Naive thymus-derived CD4-positive, alpha-beta T cell (primary cell): Measurements from ENCODE around the gene OGDH. TPM values are rescaled to one million over a fixed set of nuclear protein-coding genes. Genes with fewer than 3 reads are reported as not detected.
A peak's percentile ranks its signal among the peaks of the same experiment; 100 is the strongest.

ENCODE experiments used
- ATAC-seq: fragments of 150-1000 bp; cut with Tn5 transposase; 2 replicates; pipeline ENCODE4 v1.10.0; 2021; ENCODE audit warnings: mild to moderate bottlenecking, moderate library complexity
- CTCF ChIA-PET: fragments of 350-600 bp; sonication (Branson Sonifier 250); formaldehyde crosslinking; loops from one replicate; lab custom pipeline; 2021; ENCODE audit warnings: antibody characterized with exemption; lab: Charles Lee
- POLR2A ChIA-PET: fragments of 350-600 bp; sonication (Branson Sonifier 250); formaldehyde crosslinking; loops from one replicate; lab custom pipeline; 2021; ENCODE audit warnings: antibody characterized with exemption, inconsistent platforms; lab: Charles Lee
- DNase-seq, 9 donors: peaks; one replicate each; pipeline versions ENCODE4 v3.0.0 to v3.0.0-alpha.2; 2020 to 2022; ENCODE audit warnings: mixed read lengths in 1 of 9
- H3K27ac ChIP-seq: one replicate; pipeline ENCODE4 v1.7.0; 2013; ENCODE audit warnings: mild to moderate bottlenecking, low read depth, low read length, moderate library complexity
- H3K27me3 ChIP-seq, 2 donors: one replicate each; pipeline ENCODE4 v1.7.0; 2013; ENCODE audit warnings: low read length in 2 of 2, mild to moderate bottlenecking in 2 of 2, moderate library complexity in 2 of 2; ENCODE audit not compliant: control insufficient read depth in 2 of 2, insufficient read depth in 2 of 2
- H3K36me3 ChIP-seq, 3 experiments: 1 replicate in 2 of 3; 2 replicates in 1 of 3; pipeline ENCODE4 v1.7.0; 2013; ENCODE audit warnings: low read length in 3 of 3, mild to moderate bottlenecking in 3 of 3, moderate library complexity in 1 of 3; ENCODE audit not compliant: insufficient read depth in 3 of 3, control insufficient read depth in 2 of 3
- H3K4me1 ChIP-seq, 2 donors: one replicate each; pipeline ENCODE4 v1.7.0; 2013; ENCODE audit warnings: low read length in 2 of 2, mild to moderate bottlenecking in 2 of 2, moderate library complexity in 1 of 2; ENCODE audit not compliant: control insufficient read depth in 2 of 2, insufficient read depth in 2 of 2
- H3K4me3 ChIP-seq: 2 replicates; pipeline ENCODE4 v1.7.0; 2013; ENCODE audit warnings: mild to moderate bottlenecking, low read length
- H3K9me3 ChIP-seq, 3 experiments: 1 replicate in 2 of 3; 2 replicates in 1 of 3; pipeline ENCODE4 v1.7.0; 2013; ENCODE audit warnings: low read length in 3 of 3; ENCODE audit not compliant: control insufficient read depth in 2 of 3
- H3K27ac Mint-ChIP-seq, 9 donors: one replicate each; pipeline ENCODE4 v1.8.0; 2020 to 2022; ENCODE audit warnings: mixed read lengths in 9 of 9, mild to moderate bottlenecking in 8 of 9, moderate library complexity in 5 of 9, inconsistent platforms in 2 of 9
- H3K27me3 Mint-ChIP-seq, 5 donors: one replicate each; pipeline ENCODE4 v1.8.0; 2021 to 2022; ENCODE audit warnings: mixed read lengths in 5 of 5, mild to moderate bottlenecking in 1 of 5
- H3K36me3 Mint-ChIP-seq, 5 donors: one replicate each; pipeline ENCODE4 v1.8.0; 2020 to 2022; ENCODE audit warnings: mixed read lengths in 5 of 5, mild to moderate bottlenecking in 3 of 5, inconsistent platforms in 1 of 5
- H3K4me1 Mint-ChIP-seq, 7 donors: one replicate each; pipeline ENCODE4 v1.8.0; 2020 to 2022; ENCODE audit warnings: mixed read lengths in 7 of 7, mild to moderate bottlenecking in 3 of 7, inconsistent platforms in 1 of 7
- H3K4me3 Mint-ChIP-seq, 10 donors: one replicate each; pipeline ENCODE4 v1.8.0; 2020 to 2022; ENCODE audit warnings: mild to moderate bottlenecking in 10 of 10, mixed read lengths in 10 of 10, moderate library complexity in 6 of 10, inconsistent platforms in 2 of 10
- H3K9me3 Mint-ChIP-seq, 11 donors: one replicate each; pipeline ENCODE4 v1.8.0; 2020 to 2022; ENCODE audit warnings: mixed read lengths in 11 of 11, mild to moderate bottlenecking in 4 of 11, inconsistent platforms in 1 of 11, moderate library complexity in 1 of 11
- intact Hi-C, 2 donors: fragments of 100-400 bp; cut with micrococcal nuclease; formaldehyde crosslinking; loops; one replicate each; pipeline ENCODE4 v1.15.1; 2023
- polyA plus RNA-seq, 2 donors: library from polyadenylated mRNA; unstranded; fragments of 300-500 nt; fragmentation: Illumina TruSeq; gene quantifications; one replicate each; pipeline ENCODE4 v1.2.3, GENCODE V29; 2021
- total RNA-seq, 6 experiments: library from RNA in 5 of 6; stranded (reverse) in 5 of 6; gene quantifications; 1 replicate in 5 of 6; 2 replicates in 1 of 6; pipeline ENCODE4 v1.2.3 and lab custom pipeline; 2021 to 2026

OGDH gene
- total and polyA plus RNA-seq, 7 experiments from 2014 or later: 20.3 to 122 (median 64.2) TPM

DNA sequence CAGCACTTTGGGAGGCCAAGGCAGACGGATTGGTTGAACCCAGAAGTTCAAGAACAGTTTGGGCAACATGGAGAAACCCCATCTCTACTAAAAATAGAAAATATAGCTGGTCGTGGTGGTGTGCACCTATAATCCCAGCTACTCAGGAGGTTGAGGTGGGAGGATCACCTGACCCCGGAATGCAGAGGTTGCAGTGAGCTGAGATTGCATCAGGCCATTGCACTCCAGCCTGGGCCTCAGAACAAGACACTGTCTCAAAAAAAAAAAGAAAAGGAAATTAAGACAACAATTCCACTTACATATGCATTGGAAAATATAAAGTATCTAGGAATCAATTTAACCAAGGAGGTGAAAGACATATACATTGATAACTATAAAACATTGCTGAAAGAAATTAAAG lies 7.2 kb upstream of the OGDH start:
- ChIA-PET CTCF (no interaction called here), POLR2A (interaction anchor here (0.7 kb wide), 1 partner anchor 16 kb away, joined by 3 read pairs; no protein-coding TSS in a partner anchor)
- no peak for DNase-seq
- peak overlapping the region in 1 of 9 donors; percentile 45 for H3K27ac Mint-ChIP-seq
- intact Hi-C loops: no loop called here
- H3K27ac ChIP-seq: no peak overlapping the region
- H3K4me3 ChIP-seq: no peak overlapping the region
- H3K4me3 Mint-ChIP-seq: no peak overlapping the region
- H3K4me1 ChIP-seq: no peaks in the 10 kb centered on the region
- H3K27me3 Mint-ChIP-seq: peaks cover 0 to 37% (median 0%) of the 10 kb centered on the region in 5 donors
- no peaks in the 10 kb centered on the region for H3K36me3 Mint-ChIP-seq
- H3K4me1 Mint-ChIP-seq: no peaks in the 10 kb centered on the region
- H3K9me3 ChIP-seq: no peaks in the 10 kb centered on the region
- no peaks in the 10 kb centered on the region for H3K27me3 ChIP-seq
- no peaks in the 10 kb centered on the region for H3K9me3 Mint-ChIP-seq
- H3K36me3 ChIP-seq: no peaks in the 10 kb centered on the region
- no peak for ATAC-seq

DNA sequence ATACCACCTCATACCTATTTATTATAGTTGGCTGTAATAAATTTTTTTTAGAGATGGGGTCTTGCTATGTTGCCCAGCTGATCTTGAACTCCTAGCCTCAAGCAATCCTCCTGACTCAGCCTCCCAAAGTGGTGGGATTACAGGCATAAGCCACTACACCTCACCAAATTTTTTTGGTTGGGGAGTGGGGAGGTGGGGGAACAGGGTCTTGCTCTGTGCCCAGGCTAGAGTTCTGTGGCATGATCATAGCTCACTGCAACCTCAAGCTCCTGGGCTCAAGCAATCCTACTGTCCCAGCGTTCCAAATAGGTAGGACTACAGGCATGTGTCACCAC lies 3.9 kb upstream of the OGDH start:
- intact Hi-C loops: no loop called here
- H3K4me1 ChIP-seq: peaks cover 4 to 11% of the 10 kb centered on the region in 2 donors
- DNase-seq (no peak), ATAC-seq (no peak)
- no peaks in the 10 kb centered on the region for H3K27me3 ChIP-seq
- POLR2A ChIA-PET: interaction anchor here (0.6 to 0.7 kb wide), 3 partner anchors 11 to 478 kb away, joined by 3 read pairs; no protein-coding TSS in a partner anchor
- CTCF ChIA-PET: interaction anchor here (0.9 to 1.2 kb wide), 2 partner anchors 11 to 20 kb away, joined by 3 to 7 read pairs; no protein-coding TSS in a partner anchor
- Mint-ChIP-seq H3K36me3 (peaks cover 0 to 6% (median 0%) of the 10 kb centered on the region in 5 donors), H3K27ac (no peak overlapping the region), H3K4me3 (no peak overlapping the region), H3K4me1 (peaks cover 0 to 21% (median 14%) of the 10 kb centered on the region in 7 donors), H3K27me3 (peaks cover 0 to 37% (median 0%) of the 10 kb centered on the region in 5 donors), H3K9me3 (peaks cover 0 to 6% (median 0%) of the 10 kb centered on the region in 11 donors)
- no peaks in the 10 kb centered on the region for H3K9me3 ChIP-seq
- H3K27ac ChIP-seq: no peak overlapping the region
- H3K36me3 ChIP-seq: no peaks in the 10 kb centered on the region
- H3K4me3 ChIP-seq: no peak overlapping the region

GRCh38 chr7:44603193-44603592 lies 3.2 kb upstream of the OGDH start:
- Mint-ChIP-seq H3K27me3 (peaks cover 0 to 37% (median 0%) of the 10 kb centered on the region in 5 donors), H3K9me3 (peaks cover 0 to 6% (median 0%) of the 10 kb centered on the region in 11 donors), H3K4me1 (peaks cover 0 to 25% (median 19%) of the 10 kb centered on the region in 7 donors), H3K36me3 (peaks cover 0 to 7% (median 0%) of the 10 kb centered on the region in 5 donors), H3K4me3 (no peak overlapping the region), H3K27ac (no peak overlapping the region)
- no peaks in the 10 kb centered on the region for H3K36me3 ChIP-seq
- no peaks in the 10 kb centered on the region for H3K9me3 ChIP-seq
- CTCF ChIA-PET: interaction anchor here (0.6 to 1.2 kb wide), 2 partner anchors 12 to 227 kb away, joined by 3 to 7 read pairs; no protein-coding TSS in a partner anchor
- DNase-seq: no peak
- intact Hi-C loops: no loop called here
- peaks cover 4 to 17% of the 10 kb centered on the region in 2 donors for H3K4me1 ChIP-seq
- no peak for ATAC-seq
- no peaks in the 10 kb centered on the region for H3K27me3 ChIP-seq
- H3K4me3 ChIP-seq: no peak overlapping the region
- POLR2A ChIA-PET: no interaction called here
- H3K27ac ChIP-seq: no peak overlapping the region

- H3K27ac Mint-ChIP-seq: peak overlapping the region in 5 of 9 donors; percentile 19 to 100 (median 86)
- intact Hi-C loops: no loop called here
Measured at GRCh38 chr7:44604941-44605340, 1.5 kb upstream of the OGDH start.

DNA sequence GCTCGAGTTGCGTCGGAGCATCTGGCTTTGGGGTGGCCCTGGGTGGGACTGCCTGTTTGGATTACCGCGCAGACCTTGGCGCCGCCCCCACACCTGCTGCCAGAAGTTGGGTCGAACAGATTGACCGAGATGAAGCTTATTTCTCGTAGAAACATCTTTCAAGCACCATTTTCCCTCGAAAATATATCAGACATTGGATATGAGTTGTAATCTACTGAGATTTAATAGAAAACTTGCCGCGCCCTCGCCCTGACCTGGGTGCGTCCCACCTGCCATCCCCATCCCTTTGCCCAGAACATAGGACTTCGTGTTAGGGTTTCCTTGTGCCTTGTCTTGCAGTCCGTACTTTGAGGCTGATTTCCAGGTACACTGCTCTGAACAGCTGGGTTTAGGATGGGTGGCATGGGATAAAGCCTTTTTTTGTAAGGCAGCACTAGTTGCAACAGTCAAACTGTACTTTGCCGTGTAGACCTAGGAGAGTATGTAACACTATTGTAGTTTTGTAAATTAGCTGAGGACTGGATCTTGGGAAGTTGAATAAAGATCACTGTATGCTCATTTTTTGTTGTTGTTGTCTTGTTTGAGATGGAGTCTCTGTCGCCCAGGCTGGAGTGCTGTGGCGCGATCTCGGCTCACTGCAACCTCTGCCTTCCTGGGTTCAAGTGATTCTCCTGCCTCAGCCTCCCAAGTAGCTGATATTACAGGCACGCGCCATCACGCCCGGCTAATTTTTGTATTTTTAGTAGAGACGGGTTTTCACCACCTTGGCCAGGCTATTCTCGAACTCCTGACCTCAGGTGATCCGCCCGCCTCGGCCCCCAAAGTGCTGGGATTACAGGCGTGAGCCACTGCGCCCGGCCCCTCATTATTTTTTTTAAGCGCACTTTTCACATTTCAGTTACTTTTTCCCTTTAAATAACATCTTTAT lies 978 bp downstream of the OGDH start:
- Histone ChIP-seq H3K4me3 (peak overlapping the region; percentile 71), H3K27ac (peak overlapping the region; percentile 93), H3K4me1 (peaks cover 13 to 17% of the 10 kb centered on the region in 2 donors), H3K9me3 (no peaks in the 10 kb centered on the region), H3K36me3 (no peaks in the 10 kb centered on the region), H3K27me3 (no peaks in the 10 kb centered on the region)
- Mint-ChIP-seq H3K9me3 (peaks cover 0 to 6% (median 0%) of the 10 kb centered on the region in 11 donors), H3K4me3 (peak overlapping the region; percentile 81 to 99 (median 98)), H3K4me1 (peaks cover 0 to 52% (median 44%) of the 10 kb centered on the region in 7 donors), H3K36me3 (peaks cover 0 to 7% (median 0%) of the 10 kb centered on the region in 5 donors), H3K27ac (peak overlapping the region; percentile 91 to 100 (median 98)), H3K27me3 (peaks cover 0 to 16% (median 0%) of the 10 kb centered on the region in 5 donors)
- DNase-seq (no peak), ATAC-seq (no peak)
- ChIA-PET CTCF (interaction anchor here (0.6 kb wide), 1 partner anchor 117 kb away, joined by 3 read pairs; the partner anchor contains the start of gene NUDCD3), POLR2A (interaction anchor here (0.7 to 3.7 kb wide), 29 partner anchors 9 to 484 kb away, joined by 3 to 59 read pairs (median 7); partner anchors contain the start of genes DDX56, H2AZ2, NUDCD3 and POLD2)
- intact Hi-C loops: loop anchor here (1.0 to 2.0 kb wide), 4 partner anchors 8 to 503 kb away; partner anchors contain the start of gene TBRG4 (in 1 of the 2)

More at GRCh38 chr7:44604941-44605340, 1.5 kb upstream of the OGDH start:
- H3K36me3 Mint-ChIP-seq: peaks cover 0 to 7% (median 0%) of the 10 kb centered on the region in 5 donors
- DNase-seq: no peak
- H3K4me1 Mint-ChIP-seq: peaks cover 0 to 41% (median 33%) of the 10 kb centered on the region in 7 donors
- no peaks in the 10 kb centered on the region for H3K9me3 ChIP-seq
- no peak for ATAC-seq
- H3K4me1 ChIP-seq: peaks cover 13 to 17% of the 10 kb centered on the region in 2 donors
- H3K4me3 ChIP-seq: no peak overlapping the region
- H3K27ac ChIP-seq: no peak overlapping the region
- H3K36me3 ChIP-seq: no peaks in the 10 kb centered on the region
- H3K4me3 Mint-ChIP-seq: peak overlapping the region in 5 of 10 donors; percentile 34 to 81 (median 42)
- H3K9me3 Mint-ChIP-seq: peaks cover 0 to 6% (median 0%) of the 10 kb centered on the region in 11 donors
- no peaks in the 10 kb centered on the region for H3K27me3 ChIP-seq
- ChIA-PET CTCF (interaction anchor here (0.5 kb wide), 1 partner anchor 22 kb away, joined by 3 read pairs; no protein-coding TSS in a partner anchor), POLR2A (interaction anchor here (0.6 to 3.2 kb wide), 6 partner anchors 11 to 507 kb away, joined by 3 to 36 read pairs (median 6); partner anchors contain the start of genes H2AZ2, NUDCD3 and TBRG4)
- H3K27me3 Mint-ChIP-seq: peaks cover 0 to 35% (median 0%) of the 10 kb centered on the region in 5 donors
